SJSA1 (cell line): ENCODE data around the gene CHGA. TPM values are rescaled to one million over a fixed set of nuclear protein-coding genes. Genes with fewer than 3 reads are reported as not detected.

Experiments used
- DNase-seq, 2 experiments: peaks; one replicate each; pipeline ENCODE4 v3.0.0-alpha.2; 2015 to 2020; ENCODE audit warnings: low spot score in 2 of 2, low read depth in 1 of 2
- H3K27ac ChIP-seq: fragments of 250-450 bp; sonication (Bioruptor Pico); 2 replicates; pipeline ENCODE4 v1.5.1; 2020; ENCODE audit warnings: mild to moderate bottlenecking, moderate library complexity
- H3K27me3 ChIP-seq: fragments of 250-450 bp; sonication (Bioruptor Pico); replicated peaks from 2 replicates; pipeline ENCODE4 v1.5.1; 2020; ENCODE audit warnings: mild to moderate bottlenecking, moderate library complexity
- H3K36me3 ChIP-seq: fragments of 250-450 bp; sonication (Bioruptor Pico); 2 replicates; pipeline ENCODE4 v1.5.1; 2020; ENCODE audit warnings: mild to moderate bottlenecking
- H3K4me1 ChIP-seq: fragments of 250-450 bp; sonication (Bioruptor Pico); replicated peaks from 2 replicates; pipeline ENCODE4 v1.6.1; 2021; ENCODE audit warnings: mild to moderate bottlenecking
- H3K4me3 ChIP-seq: fragments of 250-450 bp; sonication (Bioruptor Pico); 2 replicates; pipeline ENCODE4 v1.5.1; 2020; ENCODE audit warnings: mild to moderate bottlenecking
- H3K9me3 ChIP-seq: fragments of 250-450 bp; sonication (Bioruptor Pico); replicated peaks from 2 replicates; pipeline ENCODE4 v1.5.1; 2020; ENCODE audit warnings: mild to moderate bottlenecking
- total RNA-seq: library from RNA; depleted of rRNA; stranded (reverse); fragments of >200 nt; shearing (Covaris generic); gene quantifications from 2 replicates; pipeline ENCODE4 v1.2.3, GENCODE V29; 2014

The CHGA gene
- total RNA-seq, 1 experiment from 2014 or later = not detected

DNA sequence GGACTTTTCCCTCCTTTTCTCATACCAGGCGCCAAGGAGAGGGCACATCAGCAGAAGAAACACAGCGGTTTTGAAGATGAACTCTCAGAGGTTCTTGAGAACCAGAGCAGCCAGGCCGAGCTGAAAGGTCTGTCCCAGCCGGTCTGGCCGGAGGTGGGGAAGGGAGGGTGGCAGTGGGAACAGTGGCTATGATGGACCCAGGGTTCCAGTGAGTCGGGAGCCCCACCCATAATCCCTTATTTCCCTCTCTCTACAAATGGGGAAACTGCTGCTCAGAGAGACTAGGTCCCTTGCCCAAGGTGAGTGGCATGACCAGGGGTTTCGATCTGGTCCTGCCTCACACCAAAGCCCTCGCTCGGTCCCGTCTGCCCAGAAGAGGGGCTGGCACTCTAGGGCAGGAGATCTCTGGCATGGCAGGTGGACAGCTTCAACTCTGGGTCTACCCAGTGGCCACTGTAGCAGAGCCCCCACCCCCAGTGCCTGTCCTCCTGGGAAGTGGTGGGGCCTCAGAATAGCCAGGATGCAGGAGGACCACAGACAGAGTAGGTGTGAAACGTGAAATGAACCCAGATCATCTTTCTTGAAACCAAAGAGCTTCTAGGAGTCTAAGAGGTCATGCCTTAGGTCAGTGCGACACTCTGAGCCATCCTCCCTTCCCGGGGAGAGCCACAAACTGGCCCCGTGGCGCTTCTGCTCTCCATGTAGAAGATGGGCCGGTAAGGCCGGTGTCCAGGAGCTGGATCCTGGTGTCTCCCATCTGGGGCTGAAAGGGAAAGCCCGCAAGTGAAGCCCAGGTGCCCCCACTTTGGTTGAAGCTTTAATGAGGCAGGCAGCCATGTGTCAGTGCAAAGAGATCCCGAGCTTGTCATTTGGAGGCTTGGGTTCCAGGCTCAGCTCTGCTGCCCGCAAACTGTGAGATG is 7.0 kb downstream of the CHGA start:
- Histone ChIP-seq H3K27ac (no peak overlapping the region), H3K4me1 (0 out of 2 replicates have a peak, but pooled peaks cover 5% of the 10 kb centered on the region), H3K36me3 (no peaks in the 10 kb centered on the region), H3K9me3 (no peaks in the 10 kb centered on the region), H3K4me3 (no peak overlapping the region), H3K27me3 (0 out of 2 replicates have a peak, but pooled peaks cover under 1% of the 10 kb centered on the region)
- DNase-seq = no peak

DNA sequence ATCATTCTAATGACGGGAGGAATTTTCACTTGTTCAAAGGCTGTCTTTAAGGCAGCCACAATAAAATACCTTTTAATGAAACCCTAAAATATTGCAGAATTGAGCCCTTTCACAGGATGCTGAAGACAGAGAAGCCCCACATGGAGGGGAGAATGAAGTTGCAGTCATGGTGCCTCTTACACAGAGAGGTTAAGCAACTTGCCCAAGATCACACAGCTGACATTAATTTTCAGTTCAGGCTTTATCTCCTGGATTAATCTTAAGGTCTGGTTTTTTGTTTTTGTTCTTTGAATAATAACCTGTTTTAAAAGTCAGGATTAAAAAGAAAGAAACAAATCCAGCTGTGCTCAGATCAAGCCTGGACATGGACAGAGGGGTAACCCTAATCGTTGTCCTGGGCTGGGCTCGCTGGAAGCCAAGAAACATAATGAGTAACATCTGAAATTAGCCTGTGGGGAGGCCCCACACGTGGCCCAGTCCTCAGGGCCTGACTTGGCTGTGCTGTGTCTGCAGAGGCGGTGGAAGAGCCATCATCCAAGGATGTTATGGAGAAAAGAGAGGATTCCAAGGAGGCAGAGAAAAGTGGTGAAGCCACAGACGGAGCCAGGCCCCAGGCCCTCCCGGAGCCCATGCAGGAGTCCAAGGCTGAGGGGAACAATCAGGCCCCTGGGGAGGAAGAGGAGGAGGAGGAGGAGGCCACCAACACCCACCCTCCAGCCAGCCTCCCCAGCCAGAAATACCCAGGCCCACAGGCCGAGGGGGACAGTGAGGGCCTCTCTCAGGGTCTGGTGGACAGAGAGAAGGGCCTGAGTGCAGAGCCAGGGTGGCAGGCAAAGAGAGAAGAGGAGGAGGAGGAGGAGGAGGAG is 8.0 kb downstream of the CHGA start:
- Histone ChIP-seq H3K27me3 (no peaks in the 10 kb centered on the region), H3K4me1 (0 out of 2 replicates have a peak, but pooled peaks cover 5% of the 10 kb centered on the region)
- no peak for DNase-seq

DNA sequence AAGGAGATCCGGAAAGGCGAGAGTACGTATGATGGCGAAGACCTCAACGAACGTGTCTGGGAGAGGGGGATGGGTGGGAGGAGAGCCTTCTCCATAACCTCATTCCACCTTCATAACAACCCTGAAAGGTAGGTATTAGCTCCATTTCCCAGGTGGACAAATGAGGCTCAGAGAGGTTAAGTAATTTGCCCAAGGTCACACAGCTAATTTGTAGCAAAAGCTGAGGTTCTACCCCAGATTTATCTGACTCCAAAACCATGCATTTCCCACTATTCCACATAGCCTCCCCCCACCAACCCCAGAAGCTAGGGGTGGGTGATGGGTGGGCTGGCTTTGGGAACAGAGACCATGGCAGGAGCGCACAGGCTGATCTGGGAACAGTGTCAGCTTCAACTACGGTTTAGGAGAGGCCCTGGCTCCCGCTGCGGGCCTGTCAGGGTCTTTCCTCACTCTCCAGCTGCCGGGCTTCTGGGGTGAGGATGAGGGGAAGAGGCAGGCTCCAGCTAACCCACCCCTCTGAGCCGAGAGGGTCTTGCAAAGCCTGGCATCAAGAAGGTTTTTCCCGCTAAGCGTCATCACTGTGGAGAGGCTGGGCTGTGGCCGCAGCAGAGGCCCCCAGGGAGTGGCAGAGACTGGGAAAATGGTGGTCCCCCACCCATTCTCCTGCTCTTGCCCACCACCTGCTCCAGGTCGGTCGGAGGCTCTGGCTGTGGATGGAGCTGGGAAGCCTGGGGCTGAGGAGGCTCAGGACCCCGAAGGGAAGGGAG is 8.9 kb downstream of the CHGA start:
- Histone ChIP-seq H3K4me3 (no peak overlapping the region), H3K27ac (no peak overlapping the region), H3K4me1 (0 out of 2 replicates have a peak, but pooled peaks cover 5% of the 10 kb centered on the region), H3K27me3 (no peaks in the 10 kb centered on the region), H3K9me3 (no peaks in the 10 kb centered on the region), H3K36me3 (no peaks in the 10 kb centered on the region)
- no peak for DNase-seq

More for the DNA sequence above, 8.0 kb downstream of the CHGA start:
- Histone ChIP-seq H3K9me3 (no peaks in the 10 kb centered on the region), H3K4me3 (no peak overlapping the region), H3K36me3 (no peaks in the 10 kb centered on the region), H3K27ac (no peak overlapping the region)

DNA sequence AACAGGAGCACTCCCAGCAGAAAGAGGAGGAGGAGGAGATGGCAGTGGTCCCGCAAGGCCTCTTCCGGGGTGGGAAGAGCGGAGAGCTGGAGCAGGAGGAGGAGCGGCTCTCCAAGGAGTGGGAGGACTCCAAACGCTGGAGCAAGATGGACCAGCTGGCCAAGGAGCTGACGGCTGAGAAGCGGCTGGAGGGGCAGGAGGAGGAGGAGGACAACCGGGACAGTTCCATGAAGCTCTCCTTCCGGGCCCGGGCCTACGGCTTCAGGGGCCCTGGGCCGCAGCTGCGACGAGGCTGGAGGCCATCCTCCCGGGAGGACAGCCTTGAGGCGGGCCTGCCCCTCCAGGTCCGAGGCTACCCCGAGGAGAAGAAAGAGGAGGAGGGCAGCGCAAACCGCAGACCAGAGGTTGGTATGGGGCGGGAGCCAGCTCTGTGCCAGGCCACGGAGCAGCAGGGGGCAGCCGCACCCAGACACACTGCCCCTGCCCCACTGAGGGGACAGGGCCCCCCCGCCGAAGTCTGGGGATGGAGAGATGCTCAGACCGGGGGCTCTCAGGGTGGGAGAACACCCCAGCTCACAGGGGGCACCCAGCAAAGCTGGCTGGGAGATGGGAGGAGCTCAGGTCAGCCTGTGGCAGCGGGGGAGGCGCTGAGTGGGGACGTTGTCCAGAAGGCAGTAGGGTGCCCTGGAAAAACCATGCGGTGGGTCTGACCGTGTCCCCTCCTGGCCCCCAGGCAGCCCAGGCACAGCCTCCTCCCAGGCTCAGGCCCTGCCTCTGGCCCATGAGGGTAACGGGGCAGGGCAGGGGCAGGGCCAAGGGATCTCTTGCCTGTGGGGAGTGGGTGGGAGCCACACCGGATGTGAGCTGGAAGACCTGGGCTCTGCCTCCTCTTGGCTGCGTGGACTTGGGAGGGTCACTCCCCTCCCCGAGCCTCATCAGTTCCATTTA is 9.8 kb downstream of the CHGA start:
- H3K36me3 ChIP-seq = no peaks in the 10 kb centered on the region

DNA sequence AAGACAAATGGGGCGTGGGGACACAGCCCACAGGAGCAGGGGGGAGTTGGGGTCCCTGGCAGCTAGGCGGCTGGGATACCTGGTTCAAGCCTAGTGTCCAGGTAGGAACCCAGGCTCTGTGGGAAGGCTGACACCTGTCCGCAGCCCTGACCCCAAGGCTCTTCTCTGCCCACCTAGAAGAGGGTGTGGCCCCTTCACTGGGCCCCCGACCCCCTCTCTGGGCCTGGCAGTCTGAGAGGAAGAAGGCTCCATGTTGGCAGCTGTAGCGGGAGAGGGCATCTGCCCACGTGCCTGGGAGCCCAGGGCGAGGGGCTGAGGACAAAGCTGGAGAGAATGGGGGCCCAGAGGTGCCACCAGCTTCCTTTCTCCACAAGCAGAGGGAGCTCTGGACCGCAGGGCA is 10.5 kb downstream of the CHGA start:
- DNase-seq = no peak
- Histone ChIP-seq H3K9me3 (no peaks in the 10 kb centered on the region), H3K36me3 (no peaks in the 10 kb centered on the region), H3K27me3 (no peaks in the 10 kb centered on the region), H3K4me1 (0 out of 2 replicates have a peak, but pooled peaks cover 5% of the 10 kb centered on the region), H3K27ac (no peak overlapping the region), H3K4me3 (no peak overlapping the region)

More for the DNA sequence above, 9.8 kb downstream of the CHGA start:
- no peak for DNase-seq
- Histone ChIP-seq H3K4me1 (0 out of 2 replicates have a peak, but pooled peaks cover 5% of the 10 kb centered on the region), H3K27me3 (no peaks in the 10 kb centered on the region), H3K9me3 (no peaks in the 10 kb centered on the region), H3K4me3 (no peak overlapping the region), H3K27ac (no peak overlapping the region)

DNA sequence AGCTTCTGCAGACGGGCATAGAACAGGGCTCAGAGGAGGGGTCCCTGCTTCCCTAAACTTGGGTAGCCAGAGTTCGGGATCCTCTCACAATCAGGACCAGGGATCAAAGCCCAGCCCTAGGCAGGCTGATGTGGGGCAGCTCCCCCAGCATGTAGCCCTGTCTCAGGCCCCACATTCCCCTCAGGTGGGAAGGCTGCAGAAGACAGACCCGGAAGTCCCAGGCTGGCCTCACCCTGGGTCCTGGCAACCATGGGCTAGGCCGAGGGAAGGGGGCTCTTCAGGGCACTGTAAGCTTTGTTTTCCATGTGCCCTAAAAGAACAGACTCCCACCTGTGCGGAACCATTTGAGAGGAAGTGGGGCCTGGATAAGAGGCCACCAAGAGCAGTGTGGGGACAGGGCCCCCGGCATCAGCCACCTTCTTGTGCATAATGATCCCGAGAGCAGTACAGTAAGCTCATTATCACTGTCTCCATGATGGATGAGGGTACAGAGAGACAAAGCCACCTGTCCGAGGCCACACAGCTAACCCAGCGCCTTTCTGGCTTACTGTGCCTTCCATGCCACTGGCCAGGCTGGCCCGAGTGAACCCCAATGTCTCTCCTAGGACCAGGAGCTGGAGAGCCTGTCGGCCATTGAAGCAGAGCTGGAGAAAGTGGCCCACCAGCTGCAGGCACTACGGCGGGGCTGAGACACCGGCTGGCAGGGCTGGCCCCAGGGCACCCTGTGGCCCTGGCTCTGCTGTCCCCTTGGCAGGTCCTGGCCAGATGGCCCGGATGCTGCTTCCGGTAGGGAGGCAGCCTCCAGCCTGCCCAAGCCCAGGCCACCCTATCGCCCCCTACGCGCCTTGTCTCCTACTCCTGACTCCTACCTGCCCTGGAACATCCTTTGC is 11.5 kb downstream of the CHGA start:
- no peak for DNase-seq
- Histone ChIP-seq H3K4me3 (no peak overlapping the region), H3K27me3 (no peaks in the 10 kb centered on the region), H3K4me1 (0 out of 2 replicates have a peak, but pooled peaks cover 5% of the 10 kb centered on the region), H3K27ac (no peak overlapping the region), H3K36me3 (no peaks in the 10 kb centered on the region), H3K9me3 (no peaks in the 10 kb centered on the region)

DNA sequence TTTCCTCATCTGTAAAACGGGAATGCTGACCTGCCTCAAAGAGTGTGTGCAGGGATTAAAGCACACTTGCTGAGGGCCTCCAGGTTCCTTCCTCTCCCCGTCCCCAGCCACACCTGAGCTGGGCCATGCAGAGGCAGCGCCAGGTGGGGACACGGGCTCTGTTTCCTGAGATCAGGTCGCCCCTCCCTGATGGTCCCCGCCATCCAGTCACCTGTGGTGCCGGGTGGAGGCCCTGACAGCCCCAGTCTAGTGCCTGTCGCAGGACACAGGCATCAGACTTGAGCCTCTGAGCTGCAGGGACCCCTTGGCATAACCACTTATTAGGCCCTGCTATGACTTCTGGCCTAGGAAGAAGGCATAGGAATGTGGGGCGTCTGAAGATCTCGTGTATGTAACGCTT is 12.5 kb downstream of the CHGA start:
- Histone ChIP-seq H3K27ac (no peak overlapping the region), H3K27me3 (no peaks in the 10 kb centered on the region), H3K4me3 (no peak overlapping the region), H3K9me3 (no peaks in the 10 kb centered on the region), H3K36me3 (no peaks in the 10 kb centered on the region), H3K4me1 (0 out of 2 replicates have a peak, but pooled peaks cover 5% of the 10 kb centered on the region)
- no peak for DNase-seq

DNA sequence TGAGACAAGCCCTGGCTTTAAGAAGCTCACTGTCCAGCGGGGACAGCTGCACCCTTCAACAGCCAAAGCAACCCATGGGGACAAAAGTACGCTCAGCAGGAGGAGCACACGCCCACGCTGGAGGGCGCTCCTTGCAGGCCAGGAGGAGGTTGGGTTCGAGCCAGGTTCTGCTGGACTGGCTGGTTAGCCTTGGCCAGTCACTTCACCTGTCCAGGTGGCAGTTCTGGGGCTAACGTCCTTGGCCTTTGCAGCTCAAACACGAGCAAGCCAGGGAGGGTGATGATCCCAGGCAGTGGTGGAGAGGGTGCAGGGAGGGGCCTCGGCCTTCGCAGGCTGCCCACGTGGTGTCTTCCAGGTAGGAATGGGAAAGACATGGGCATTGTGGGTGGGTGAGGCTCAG is 13.1 kb downstream of the CHGA start:
- Histone ChIP-seq H3K9me3 (no peaks in the 10 kb centered on the region), H3K27me3 (no peaks in the 10 kb centered on the region), H3K4me3 (no peak overlapping the region), H3K36me3 (no peaks in the 10 kb centered on the region), H3K27ac (no peak overlapping the region), H3K4me1 (0 out of 2 replicates have a peak, but pooled peaks cover 3% of the 10 kb centered on the region)
- no peak for DNase-seq

DNA sequence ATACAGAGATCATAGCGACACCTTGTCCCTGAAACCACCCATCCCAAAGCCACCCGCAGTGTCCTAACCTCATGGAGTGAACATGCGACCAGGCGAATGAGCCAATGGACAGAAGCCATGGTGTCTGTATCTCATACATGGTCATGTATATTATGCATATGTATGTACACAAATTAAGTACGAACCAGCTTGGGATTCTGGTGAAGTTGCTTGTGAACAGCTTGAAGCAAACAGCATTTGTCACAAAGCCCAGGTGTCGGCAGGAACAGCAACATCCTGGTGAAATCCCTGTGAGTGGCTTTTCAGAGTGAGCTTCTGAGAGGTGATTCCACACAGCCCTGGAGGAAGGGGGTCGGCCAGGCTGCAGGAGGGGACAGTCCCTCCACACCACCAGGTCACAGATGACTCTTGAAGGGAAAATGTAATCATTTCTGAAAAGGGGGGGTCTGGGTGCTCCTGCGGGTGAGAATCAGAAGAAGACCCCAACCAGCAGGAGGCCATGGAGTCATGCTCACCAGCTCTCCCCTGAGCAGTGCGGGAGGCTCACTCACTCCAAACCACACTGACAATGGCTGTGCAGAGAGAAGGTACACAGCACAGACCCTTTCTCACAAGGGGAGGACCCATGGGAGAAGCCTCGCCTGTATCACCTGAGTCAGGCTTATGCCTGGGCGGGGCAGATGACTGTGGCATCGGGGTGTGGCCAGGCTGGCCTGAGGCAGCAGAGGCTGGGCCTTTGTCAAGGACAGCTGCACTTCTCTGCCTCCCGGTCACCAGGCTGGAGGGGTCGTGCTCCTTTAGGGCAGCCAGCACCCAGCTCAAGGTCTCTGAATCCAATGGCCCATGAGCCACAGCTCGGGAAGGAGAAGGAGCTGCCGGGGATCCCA is 14.3 kb downstream of the CHGA start:
- Histone ChIP-seq H3K4me3 (no peak overlapping the region), H3K27ac (no peak overlapping the region), H3K36me3 (no peaks in the 10 kb centered on the region; the same call in 1 of the 2 replicates), H3K9me3 (no peaks in the 10 kb centered on the region), H3K27me3 (no peaks in the 10 kb centered on the region), H3K4me1 (no peaks in the 10 kb centered on the region)
- DNase-seq = no peak

DNA sequence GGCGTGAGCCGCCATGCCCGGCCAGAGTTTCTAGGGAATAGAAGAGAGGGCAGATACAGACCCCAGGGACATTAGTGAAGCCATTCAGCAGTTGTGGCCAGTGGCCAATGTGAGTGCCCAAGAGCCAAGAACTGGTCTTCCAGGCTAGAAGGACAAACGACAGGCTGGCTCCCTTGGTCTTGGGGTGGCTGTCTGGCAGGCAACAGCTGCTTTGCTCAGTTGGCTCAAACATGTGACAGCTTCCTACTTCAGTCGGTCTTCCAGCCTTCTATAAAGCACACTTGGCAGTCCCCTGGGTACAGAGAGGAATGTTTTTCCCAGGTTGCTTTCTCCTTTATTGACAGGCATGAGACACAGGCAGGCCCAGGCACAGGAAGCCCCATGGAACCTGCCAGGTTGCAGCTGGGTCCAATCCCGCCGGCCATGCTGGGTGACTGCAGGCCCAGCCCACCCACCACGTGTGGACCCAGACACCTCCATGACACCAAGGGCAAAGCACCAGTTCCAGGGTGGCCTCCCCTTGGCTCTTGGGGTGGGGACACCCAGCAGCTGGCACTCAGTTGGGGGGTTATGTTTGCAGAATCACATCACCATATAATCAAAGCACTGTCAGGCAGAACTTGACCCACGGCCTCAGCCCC is 15.4 kb downstream of the CHGA start:
- Histone ChIP-seq H3K27ac (no peak overlapping the region), H3K27me3 (no peaks in the 10 kb centered on the region), H3K9me3 (no peaks in the 10 kb centered on the region), H3K4me3 (no peak overlapping the region), H3K36me3 (peaks cover 4% of the 10 kb centered on the region), H3K4me1 (no peaks in the 10 kb centered on the region)
- no peak for DNase-seq
